GM12878 (cell line): ENCODE measurements around the gene RCOR1. TPM values are rescaled to one million over a fixed set of nuclear protein-coding genes. Genes with fewer than 3 reads are reported as not detected.

Experiments used
- ATAC-seq: fragments of 200-7000 bp; cut with Tn5 transposase; 3 replicates; pipeline ENCODE4 v1.9.1; 2020; ENCODE audit warnings: mild to moderate bottlenecking, moderate library complexity
- BruUV-seq: library from RNA; stranded (reverse); fragments of 400-500 nt; replicated peaks from 2 replicates; lab custom pipeline; 2021; lab: Mats Ljungman, UMichigan
- CTCF ChIA-PET: fragments of 300-600 bp; sonication (Branson Sonifier 250); formaldehyde crosslinking; extraction: SDS; loops from one replicate; lab custom pipeline; 2021; ENCODE audit warnings: inconsistent platforms; lab: Yijun Ruan, JAX
- POLR2A ChIA-PET: fragments of 350-600 bp; formaldehyde crosslinking; extraction: SDS; loops from one replicate; lab custom pipeline; 2021; ENCODE audit warnings: inconsistent platforms; lab: Charles Lee
- RAD21 ChIA-PET: fragments of 300-600 bp; sonication (Branson Sonifier 250); formaldehyde crosslinking; loops from one replicate; lab custom pipeline; 2023; ENCODE audit warnings: antibody characterized with exemption; ENCODE audit not compliant: unreplicated experiment; lab: Charles Lee
- SMC1A ChIA-PET: fragments of 300-600 bp; sonication (Branson Sonifier 250); formaldehyde crosslinking; loops from one replicate; lab custom pipeline; 2023; ENCODE audit not compliant: unreplicated experiment, uncharacterized antibody; lab: Charles Lee
- DNase-seq: peaks from one replicate; pipeline ENCODE4 v3.0.0-alpha.2; 2011; ENCODE audit warnings: low read depth, low spot score
- FAIRE-seq: peaks from 3 replicates; lab custom pipeline; 2011; peaks lifted over from hg19 to GRCh38; lab: Jason Lieb, UNC
- H2AFZ ChIP-seq: 2 replicates; pipeline ENCODE4 v1.6.0; 2011; ENCODE audit warnings: low read depth, low read length, control low read depth; ENCODE audit not compliant: control insufficient read depth
- H3K27ac ChIP-seq: 2 replicates; pipeline ENCODE4 v1.5.1; 2011; ENCODE audit warnings: control low read depth; ENCODE audit not compliant: control insufficient read depth, insufficient read depth
- H3K27me3 ChIP-seq, 2 experiments: replicated peaks in 1 of 2; 2 replicates each; pipeline versions ENCODE4 v1.6.0 to v1.6.1; 2011; ENCODE audit warnings: low read length in 1 of 2; ENCODE audit not compliant: control insufficient read depth in 2 of 2, insufficient read depth in 2 of 2
- H3K36me3 ChIP-seq, 2 experiments: 2 replicates each; pipeline ENCODE4 v1.5.1; 2011; ENCODE audit warnings: low read length in 1 of 2; ENCODE audit not compliant: control insufficient read depth in 2 of 2, insufficient read depth in 2 of 2
- H3K4me1 ChIP-seq: 2 replicates; pipeline ENCODE4 v1.6.1; 2011; ENCODE audit warnings: mild to moderate bottlenecking, low read length, moderate library complexity, mixed read lengths; ENCODE audit not compliant: control insufficient read depth, insufficient read depth
- H3K4me2 ChIP-seq: 2 replicates; pipeline ENCODE4 v1.6.0; 2011; ENCODE audit warnings: control low read depth; ENCODE audit not compliant: control insufficient read depth, insufficient read depth
- H3K4me3 ChIP-seq: fragments of 200-600 bp; sonication (generic); 2 replicates; pipeline ENCODE4 v1.5.1; 2016
- H3K79me2 ChIP-seq: 2 replicates; pipeline ENCODE4 v1.6.0; 2011; ENCODE audit warnings: low read length; ENCODE audit not compliant: control insufficient read depth, insufficient read depth
- H3K9ac ChIP-seq: 2 replicates; pipeline ENCODE4 v1.8.0; 2011; ENCODE audit warnings: low read length, control low read depth, mixed read lengths; ENCODE audit not compliant: control insufficient read depth, insufficient read depth
- H3K9me3 ChIP-seq: replicated peaks from 3 replicates; pipeline ENCODE4 v1.5.1; 2011; ENCODE audit warnings: mild to moderate bottlenecking, low read length; ENCODE audit not compliant: control insufficient read depth, insufficient read depth
- H4K20me1 ChIP-seq: 2 replicates; pipeline ENCODE4 v1.6.0; 2011; ENCODE audit not compliant: control insufficient read depth, insufficient read depth
- SPI1 ChIP-seq: IDR thresholded peaks from 2 replicates; pipeline ENCODE4 v1.6.1; 2011; ENCODE audit warnings: low read depth, mild to moderate bottlenecking, low read length, moderate library complexity, borderline replicate concordance; ENCODE audit not compliant: insufficient read depth
- ZNF622 ChIP-seq: fragments of 450-650 bp; IDR thresholded peaks from 2 replicates; pipeline ENCODE4 v1.6.1; 2017; ENCODE audit warnings: mild to moderate bottlenecking, inconsistent platforms
- WGBS: methylation state at CpG from one replicate; pipeline ENCODE4 v1.1.6; 2016; ENCODE audit warnings: low lambda C conversion rate; ENCODE audit not compliant: insufficient replicate concordance, insufficient coverage; ENCODE audit errors: missing lambda C conversion rate; 5-methylcytosine and 5-hydroxymethylcytosine counted together
- in situ Hi-C: fragments of 300-500 bp; cut with MboI; formaldehyde crosslinking; loops from 9 replicates; pipeline ENCODE4 v1.14.3; 2018; ENCODE audit warnings: mixed read lengths
- intact Hi-C: fragments of 100-400 bp; cut with micrococcal nuclease; formaldehyde crosslinking; loops from one replicate; pipeline ENCODE4 v1.14.2; 2022; ENCODE audit not compliant: unreplicated experiment
- polyA plus RNA-seq, 11 experiments: library from polyadenylated mRNA; depleted of rRNA in 4 of 11; unstranded in 6 of 11; stranded (reverse) in 5 of 11; fragments of >200 nt; fragmentation: Nextera tagmentation in 4 of 11; fragmentation: Illumina TruSeq in 1 of 11; extraction: Ambion mirVana in 4 of 11; extraction: Trizol in 1 of 11; gene quantifications; 1 replicate in 1 of 11; 2 replicates in 10 of 11; pipeline versions ENCODE4 v1.2.1 to v1.2.3, GENCODE V29; 2011 to 2016; ENCODE audit warnings: inconsistent platforms in 2 of 11, missing spikeins in 2 of 11, low read depth in 1 of 11
- total RNA-seq, 4 experiments: library from RNA; depleted of rRNA in 3 of 4; stranded (reverse); fragments of >200 nt in 3 of 4; fragmentation: Illumina TruSeq in 1 of 4; extraction: Trizol in 1 of 4; gene quantifications; 2 replicates each; pipeline versions ENCODE4 v1.2.1 to v1.2.3, GENCODE V29; 2013 to 2021
- TF ChIP-seq, protein P1 (sequence below): fragments of 450-650 bp; IDR thresholded peaks from 2 replicates; pipeline ENCODE4 v1.6.1; 2017; ENCODE audit warnings: mild to moderate bottlenecking, moderate library complexity
- TF ChIP-seq, protein P2 (sequence below): fragments of 450-650 bp; IDR thresholded peaks from 2 replicates; pipeline ENCODE4 v1.6.1; 2018; ENCODE audit warnings: borderline replicate concordance, mild to moderate bottlenecking; ENCODE audit not compliant: partially characterized antibody
- TF ChIP-seq, protein P3 (sequence below): fragments of 450-650 bp; conservative IDR thresholded peaks from 2 replicates; pipeline ENCODE4 v1.6.1; 2017; ENCODE audit warnings: mild to moderate bottlenecking, moderate library complexity

RCOR1 gene
- total and polyA plus RNA-seq, 10 of the 15 experiments (the other 5 are each of a cell fraction or from before 2014, with no cell fraction given) = 1.6 to 12.2 (median 4.4) TPM

DNA sequence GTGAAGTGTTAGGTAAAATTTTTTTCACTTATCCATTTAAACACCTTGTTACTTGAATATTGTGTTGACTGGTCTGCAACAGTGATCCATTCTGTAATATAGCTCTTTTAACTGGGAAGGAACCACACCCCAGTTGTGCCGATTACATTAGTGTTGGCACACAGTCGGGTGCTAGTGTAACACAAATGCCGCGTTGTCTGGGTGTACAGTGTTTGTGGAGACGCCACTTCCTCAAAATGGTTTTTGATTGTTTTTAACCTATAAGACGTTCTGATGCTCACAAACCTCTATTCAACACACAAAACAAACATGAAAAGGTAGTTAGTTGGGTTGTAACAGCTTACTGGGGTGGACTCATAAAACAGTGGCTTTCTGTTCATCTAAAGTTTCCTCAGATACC is 136.8 kb downstream of the RCOR1 start:
- Histone ChIP-seq H3K36me3 (peaks cover 8 to 37% of the 10 kb centered on the region in 2 experiments), H3K79me2 (no peaks in the 10 kb centered on the region), H3K4me2 (no peak overlapping the region), H3K27me3 (no peaks in the 10 kb centered on the region)
- TF ChIP-seq, protein P1, sequence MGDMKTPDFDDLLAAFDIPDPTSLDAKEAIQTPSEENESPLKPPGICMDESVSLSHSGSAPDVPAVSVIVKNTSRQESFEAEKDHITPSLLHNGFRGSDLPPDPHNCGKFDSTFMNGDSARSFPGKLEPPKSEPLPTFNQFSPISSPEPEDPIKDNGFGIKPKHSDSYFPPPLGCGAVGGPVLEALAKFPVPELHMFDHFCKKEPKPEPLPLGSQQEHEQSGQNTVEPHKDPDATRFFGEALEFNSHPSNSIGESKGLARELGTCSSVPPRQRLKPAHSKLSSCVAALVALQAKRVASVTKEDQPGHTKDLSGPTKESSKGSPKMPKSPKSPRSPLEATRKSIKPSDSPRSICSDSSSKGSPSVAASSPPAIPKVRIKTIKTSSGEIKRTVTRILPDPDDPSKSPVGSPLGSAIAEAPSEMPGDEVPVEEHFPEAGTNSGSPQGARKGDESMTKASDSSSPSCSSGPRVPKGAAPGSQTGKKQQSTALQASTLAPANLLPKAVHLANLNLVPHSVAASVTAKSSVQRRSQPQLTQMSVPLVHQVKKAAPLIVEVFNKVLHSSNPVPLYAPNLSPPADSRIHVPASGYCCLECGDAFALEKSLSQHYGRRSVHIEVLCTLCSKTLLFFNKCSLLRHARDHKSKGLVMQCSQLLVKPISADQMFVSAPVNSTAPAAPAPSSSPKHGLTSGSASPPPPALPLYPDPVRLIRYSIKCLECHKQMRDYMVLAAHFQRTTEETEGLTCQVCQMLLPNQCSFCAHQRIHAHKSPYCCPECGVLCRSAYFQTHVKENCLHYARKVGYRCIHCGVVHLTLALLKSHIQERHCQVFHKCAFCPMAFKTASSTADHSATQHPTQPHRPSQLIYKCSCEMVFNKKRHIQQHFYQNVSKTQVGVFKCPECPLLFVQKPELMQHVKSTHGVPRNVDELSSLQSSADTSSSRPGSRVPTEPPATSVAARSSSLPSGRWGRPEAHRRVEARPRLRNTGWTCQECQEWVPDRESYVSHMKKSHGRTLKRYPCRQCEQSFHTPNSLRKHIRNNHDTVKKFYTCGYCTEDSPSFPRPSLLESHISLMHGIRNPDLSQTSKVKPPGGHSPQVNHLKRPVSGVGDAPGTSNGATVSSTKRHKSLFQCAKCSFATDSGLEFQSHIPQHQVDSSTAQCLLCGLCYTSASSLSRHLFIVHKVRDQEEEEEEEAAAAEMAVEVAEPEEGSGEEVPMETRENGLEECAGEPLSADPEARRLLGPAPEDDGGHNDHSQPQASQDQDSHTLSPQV = no peak
- TF ChIP-seq, protein P2, sequence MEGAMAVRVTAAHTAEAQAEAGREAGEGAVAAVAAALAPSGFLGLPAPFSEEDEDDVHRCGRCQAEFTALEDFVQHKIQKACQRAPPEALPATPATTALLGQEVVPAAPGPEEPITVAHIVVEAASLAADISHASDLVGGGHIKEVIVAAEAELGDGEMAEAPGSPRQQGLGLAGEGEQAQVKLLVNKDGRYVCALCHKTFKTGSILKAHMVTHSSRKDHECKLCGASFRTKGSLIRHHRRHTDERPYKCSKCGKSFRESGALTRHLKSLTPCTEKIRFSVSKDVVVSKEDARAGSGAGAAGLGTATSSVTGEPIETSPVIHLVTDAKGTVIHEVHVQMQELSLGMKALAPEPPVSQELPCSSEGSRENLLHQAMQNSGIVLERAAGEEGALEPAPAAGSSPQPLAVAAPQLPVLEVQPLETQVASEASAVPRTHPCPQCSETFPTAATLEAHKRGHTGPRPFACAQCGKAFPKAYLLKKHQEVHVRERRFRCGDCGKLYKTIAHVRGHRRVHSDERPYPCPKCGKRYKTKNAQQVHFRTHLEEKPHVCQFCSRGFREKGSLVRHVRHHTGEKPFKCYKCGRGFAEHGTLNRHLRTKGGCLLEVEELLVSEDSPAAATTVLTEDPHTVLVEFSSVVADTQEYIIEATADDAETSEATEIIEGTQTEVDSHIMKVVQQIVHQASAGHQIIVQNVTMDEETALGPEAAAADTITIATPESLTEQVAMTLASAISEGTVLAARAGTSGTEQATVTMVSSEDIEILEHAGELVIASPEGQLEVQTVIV = no peak
- no peak for TF ChIP-seq ZNF622
- TF ChIP-seq, protein P3, sequence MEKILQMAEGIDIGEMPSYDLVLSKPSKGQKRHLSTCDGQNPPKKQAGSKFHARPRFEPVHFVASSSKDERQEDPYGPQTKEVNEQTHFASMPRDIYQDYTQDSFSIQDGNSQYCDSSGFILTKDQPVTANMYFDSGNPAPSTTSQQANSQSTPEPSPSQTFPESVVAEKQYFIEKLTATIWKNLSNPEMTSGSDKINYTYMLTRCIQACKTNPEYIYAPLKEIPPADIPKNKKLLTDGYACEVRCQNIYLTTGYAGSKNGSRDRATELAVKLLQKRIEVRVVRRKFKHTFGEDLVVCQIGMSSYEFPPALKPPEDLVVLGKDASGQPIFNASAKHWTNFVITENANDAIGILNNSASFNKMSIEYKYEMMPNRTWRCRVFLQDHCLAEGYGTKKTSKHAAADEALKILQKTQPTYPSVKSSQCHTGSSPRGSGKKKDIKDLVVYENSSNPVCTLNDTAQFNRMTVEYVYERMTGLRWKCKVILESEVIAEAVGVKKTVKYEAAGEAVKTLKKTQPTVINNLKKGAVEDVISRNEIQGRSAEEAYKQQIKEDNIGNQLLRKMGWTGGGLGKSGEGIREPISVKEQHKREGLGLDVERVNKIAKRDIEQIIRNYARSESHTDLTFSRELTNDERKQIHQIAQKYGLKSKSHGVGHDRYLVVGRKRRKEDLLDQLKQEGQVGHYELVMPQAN = no peak
- TF ChIP-seq SPI1 = peak; percentile 23; the same call in 1 of the 2 replicates
- TF ChIP-seq, all 136 proteins: peak for 1
- DNase-seq = no peak
- no peak overlapping the region for H3K9ac ChIP-seq
- H3K4me1 ChIP-seq = no peaks in the 10 kb centered on the region
- no peaks in the 10 kb centered on the region for H4K20me1 ChIP-seq
- 85% methylated on average over 6 of the region's 6 CpGs for WGBS
- no peak for ATAC-seq
- ChIA-PET POLR2A (no interaction called here), SMC1A (interaction anchor here (1.4 kb wide), 1 partner anchor 134 kb away, joined by 4 read pairs; no protein-coding TSS in a partner anchor), RAD21 (no interaction called here), CTCF (interaction anchor here (0.6 to 0.7 kb wide), 2 partner anchors 35 to 205 kb away, joined by 3 read pairs; no protein-coding TSS in a partner anchor)
- no TSS peak for BruUV-seq
- intact Hi-C loops = no loop called here
- no peak overlapping the region for H3K4me3 ChIP-seq
- H2AFZ ChIP-seq = no peak overlapping the region
- in situ Hi-C loops = no loop called here
- H3K9me3 ChIP-seq = no peaks in the 10 kb centered on the region
- FAIRE-seq = no peak
- no peak overlapping the region for H3K27ac ChIP-seq
